Nephron progenitor cell (in vitro differentiated cells): ENCODE measurements around the gene AAR2.

Experiments used
- DNase-seq: peaks from one replicate; pipeline ENCODE4 v3.0.0; 2021
- H3K27ac Mint-ChIP-seq: 2 replicates; pipeline ENCODE4 v1.8.0; 2021; ENCODE audit warnings: mild to moderate bottlenecking, moderate library complexity, mixed read lengths
- H3K27me3 Mint-ChIP-seq: 2 replicates; pipeline ENCODE4 v1.8.0; 2021; ENCODE audit warnings: mild to moderate bottlenecking, low read depth, mixed read lengths; ENCODE audit not compliant: poor library complexity
- H3K36me3 Mint-ChIP-seq: 2 replicates; pipeline ENCODE4 v1.8.0; 2021; ENCODE audit warnings: low read depth, mixed read lengths
- H3K4me1 Mint-ChIP-seq: 2 replicates; pipeline ENCODE4 v1.8.0; 2021; ENCODE audit warnings: mixed read lengths
- H3K4me3 Mint-ChIP-seq: 2 replicates; pipeline ENCODE4 v1.8.0; 2021; ENCODE audit warnings: mild to moderate bottlenecking, moderate library complexity, mixed read lengths
- H3K9me3 Mint-ChIP-seq: 2 replicates; pipeline ENCODE4 v1.8.0; 2021; ENCODE audit warnings: mild to moderate bottlenecking, moderate library complexity, mixed read lengths
- CTCF ChIP-seq: fragments of 200-600 bp; sonication (generic); IDR thresholded peaks from 2 replicates; pipeline ENCODE4 v1.5.0; 2021; ENCODE audit warnings: antibody characterized with exemption

The AAR2 gene

GRCh38 chr20:36225666-36226065 is 10.6 kb upstream of the AAR2 start:
- no peaks in the 10 kb centered on the region for H3K9me3 Mint-ChIP-seq
- no peak for DNase-seq
- no peaks in the 10 kb centered on the region for H3K4me1 Mint-ChIP-seq
- H3K4me3 Mint-ChIP-seq, result no peak overlapping the region
- peaks cover 11% of the 10 kb centered on the region for H3K27me3 Mint-ChIP-seq
- H3K36me3 Mint-ChIP-seq, result no peaks in the 10 kb centered on the region
- H3K27ac Mint-ChIP-seq, result peak overlapping the region; percentile 76
- no peak for TF ChIP-seq CTCF

GRCh38 chr20:36228770-36229169 is 7.5 kb upstream of the AAR2 start:
- no peak for TF ChIP-seq CTCF
- H3K36me3 Mint-ChIP-seq, result no peaks in the 10 kb centered on the region
- H3K4me3 Mint-ChIP-seq, result no peak overlapping the region
- H3K27me3 Mint-ChIP-seq, result peaks cover 22% of the 10 kb centered on the region
- no peaks in the 10 kb centered on the region for H3K9me3 Mint-ChIP-seq
- no peaks in the 10 kb centered on the region for H3K4me1 Mint-ChIP-seq
- no peak for DNase-seq
- H3K27ac Mint-ChIP-seq, result no peak overlapping the region

GRCh38 chr20:36230019-36230418 is 6.3 kb upstream of the AAR2 start:
- no peak for DNase-seq
- TF ChIP-seq CTCF, result no peak
- H3K27me3 Mint-ChIP-seq, result peaks cover 27% of the 10 kb centered on the region
- no peaks in the 10 kb centered on the region for H3K9me3 Mint-ChIP-seq
- no peaks in the 10 kb centered on the region for H3K4me1 Mint-ChIP-seq
- no peak overlapping the region for H3K4me3 Mint-ChIP-seq
- H3K27ac Mint-ChIP-seq, result no peak overlapping the region
- H3K36me3 Mint-ChIP-seq, result no peaks in the 10 kb centered on the region

GRCh38 chr20:36231331-36231730 is 4.9 kb upstream of the AAR2 start:
- peaks cover 27% of the 10 kb centered on the region for H3K27me3 Mint-ChIP-seq
- DNase-seq, result no peak
- no peaks in the 10 kb centered on the region for H3K36me3 Mint-ChIP-seq
- H3K4me3 Mint-ChIP-seq, result no peak overlapping the region
- no peaks in the 10 kb centered on the region for H3K9me3 Mint-ChIP-seq
- H3K27ac Mint-ChIP-seq, result no peak overlapping the region
- no peak for TF ChIP-seq CTCF
- peaks cover 6% of the 10 kb centered on the region for H3K4me1 Mint-ChIP-seq

- Mint-ChIP-seq H3K27ac (no peak overlapping the region), H3K4me3 (peak overlapping the region; percentile 29), H3K36me3 (peaks cover 10% of the 10 kb centered on the region), H3K4me1 (peaks cover 29% of the 10 kb centered on the region), H3K27me3 (peaks cover 23% of the 10 kb centered on the region), H3K9me3 (no peaks in the 10 kb centered on the region)
- DNase-seq, result no peak
- TF ChIP-seq CTCF, result no peak
Observed at GRCh38 chr20:36234771-36235320, 1.4 kb upstream of the AAR2 start.

- Mint-ChIP-seq H3K36me3 (peaks cover 22% of the 10 kb centered on the region), H3K4me3 (peak overlapping the region; percentile 85), H3K9me3 (no peaks in the 10 kb centered on the region), H3K27me3 (peaks cover 19% of the 10 kb centered on the region), H3K4me1 (peaks cover 29% of the 10 kb centered on the region), H3K27ac (peak overlapping the region; percentile 98)
- no peak for DNase-seq
- TF ChIP-seq CTCF, result no peak
Observed at GRCh38 chr20:36236786-36237121, 476 bp downstream of the AAR2 start.
